CD4-positive, alpha-beta T cell treated with Interleukin-15 for 1 hour (primary cell): ENCODE results near the gene UBAP1L.
"Not testable (repeated sequence)": the region's sequence is repeated elsewhere in the genome, so short reads cannot be mapped to it uniquely, and the experiment has no call there.

Source experiments
- DNase-seq: peaks from one replicate; pipeline ENCODE4 v3.0.0-alpha.2; 2020

The UBAP1L gene

GRCh38 chr15:65115086-65115485 is at the start of gene UBAP1L:
Gene UBAP1L (minus strand): TSS chr15:65115200. CDS start chr15:65106215, 8,985 bp downstream.
- no peak for DNase-seq

DNA sequence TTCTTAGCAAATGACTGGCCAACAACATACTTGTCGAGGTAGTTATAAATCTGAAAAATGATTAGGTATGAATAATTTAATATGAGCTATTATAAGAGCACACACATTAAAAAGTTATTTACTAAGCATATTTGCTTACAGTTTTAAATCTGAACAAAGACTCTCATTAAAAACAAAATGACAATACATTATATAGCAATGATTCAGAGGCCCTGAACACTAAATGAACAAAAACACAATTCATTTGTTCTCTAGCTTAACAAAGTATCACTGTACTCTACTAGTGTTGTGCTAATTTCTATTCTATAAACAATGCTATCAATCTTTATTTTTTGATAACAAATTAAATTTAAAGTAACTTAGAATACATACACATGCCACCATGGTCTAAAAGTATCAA is 49.1 kb upstream of the UBAP1L start:
- DNase-seq, result no peak

GRCh38 chr15:65163041-65163440 is 48.0 kb upstream of the UBAP1L start:
- no peak for DNase-seq

DNA sequence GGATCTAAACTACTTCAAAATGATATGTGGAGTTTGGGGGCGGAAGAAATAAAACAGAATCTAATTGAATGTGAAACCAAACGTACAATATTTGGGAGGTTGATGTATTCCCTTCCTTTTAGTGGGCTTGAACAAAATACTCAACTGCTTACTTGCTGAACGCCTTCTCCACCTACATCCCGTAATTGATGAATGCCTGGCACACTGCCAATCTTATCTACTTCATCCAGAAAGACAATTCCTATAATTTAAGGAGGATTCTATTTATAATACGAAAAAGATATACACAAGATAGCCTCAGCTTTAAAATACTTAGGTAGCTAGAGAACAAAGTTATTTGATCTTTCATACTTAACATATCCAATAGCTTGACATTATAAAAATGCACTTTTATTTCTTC is 41.7 kb upstream of the UBAP1L start:
- no peak for DNase-seq

DNA sequence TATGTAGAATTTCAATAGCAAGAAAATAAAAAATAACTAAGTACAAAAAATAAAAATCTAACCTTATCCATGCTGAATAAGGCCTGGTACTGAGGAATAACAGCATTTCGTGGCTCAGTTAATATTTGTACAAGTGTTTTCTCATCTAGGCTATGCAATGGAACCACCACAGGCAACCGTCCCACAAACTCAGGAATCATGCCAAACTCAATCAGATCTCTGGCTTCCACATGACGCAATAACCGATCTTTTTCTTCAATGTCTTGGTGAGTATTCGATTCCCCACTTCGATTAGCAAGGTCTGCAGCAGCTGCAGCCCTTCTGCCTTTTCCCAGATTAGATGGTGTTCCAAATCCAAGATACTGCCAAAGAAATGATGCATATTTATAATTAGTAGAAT is 39.7 kb upstream of the UBAP1L start:
- DNase-seq, result no peak

- no peak for DNase-seq
Observed at GRCh38 chr15:65147902-65148301, 32.9 kb upstream of the UBAP1L start.

DNA sequence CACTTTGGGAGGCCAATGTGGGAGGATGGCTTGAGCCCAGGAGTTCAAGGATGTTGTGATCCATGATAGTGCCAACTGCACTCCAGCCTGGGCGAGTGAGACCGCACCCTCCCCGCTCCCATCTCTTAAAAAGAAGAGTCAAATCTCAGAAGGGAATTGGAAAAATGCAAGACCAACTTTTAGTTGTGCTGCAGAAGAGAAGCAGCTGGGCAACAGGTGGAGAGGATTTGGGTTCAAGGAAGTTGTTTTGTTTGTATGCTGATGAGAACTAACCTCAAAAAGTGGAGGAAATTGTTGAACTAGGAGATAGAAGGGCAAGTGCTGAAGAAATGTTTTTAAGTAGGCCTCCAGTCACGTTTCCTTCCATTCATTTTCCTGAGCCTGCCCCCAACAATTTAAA is 31.4 kb upstream of the UBAP1L start:
- no peak for DNase-seq

- not testable (repeated sequence) for DNase-seq
Observed at GRCh38 chr15:65138631-65139030, 23.6 kb upstream of the UBAP1L start.

- not testable (repeated sequence) for DNase-seq
Observed at GRCh38 chr15:65137893-65138292, 22.9 kb upstream of the UBAP1L start.

- not testable (repeated sequence) for DNase-seq
Observed at GRCh38 chr15:65137089-65137488, 22.1 kb upstream of the UBAP1L start.

GRCh38 chr15:65134538-65134937 is 19.5 kb upstream of the UBAP1L start:
- DNase-seq, result no peak

- DNase-seq, result peak; percentile 88
Observed at GRCh38 chr15:65133548-65134200, 18.7 kb upstream of the UBAP1L start, which contains the start of gene PDCD7. Gene PDCD7 (minus strand): TSS chr15:65133808. CDS start chr15:65133781, 27 bp downstream.

DNA sequence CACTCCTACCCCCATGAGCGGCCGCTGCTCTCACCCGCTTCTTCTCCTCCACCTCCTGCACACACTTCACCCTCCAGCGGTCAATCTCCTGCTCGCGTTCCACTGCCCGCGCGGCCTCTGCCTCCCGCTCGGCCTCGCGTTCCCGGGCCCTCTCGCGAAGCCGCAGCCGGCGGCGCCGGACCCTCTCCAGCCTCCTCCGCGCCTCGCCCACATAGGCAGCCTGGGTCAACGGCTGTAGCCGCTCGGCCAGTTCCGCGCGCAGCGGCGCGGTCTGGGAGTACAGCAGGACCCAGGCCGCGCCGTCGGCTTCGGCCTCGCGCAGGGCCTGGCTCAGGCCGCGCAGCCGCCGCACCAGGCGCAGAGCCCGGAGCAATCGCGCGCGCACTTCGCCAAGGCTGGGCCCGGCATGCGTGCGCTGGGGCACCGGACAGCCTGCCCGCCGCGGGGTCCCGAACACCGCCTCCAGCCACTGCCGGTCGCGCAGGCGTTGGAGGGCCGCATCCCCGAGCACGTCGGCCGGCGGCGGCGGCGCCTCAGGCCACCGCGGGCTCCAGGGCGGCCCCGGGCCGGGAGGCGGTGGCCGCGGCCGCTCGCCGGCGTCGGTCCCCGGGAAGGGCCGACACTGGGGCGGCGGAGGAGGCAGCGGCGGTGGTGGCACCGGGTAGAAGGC is 18.0 kb upstream of the UBAP1L start:
- DNase-seq, result no peak

DNA sequence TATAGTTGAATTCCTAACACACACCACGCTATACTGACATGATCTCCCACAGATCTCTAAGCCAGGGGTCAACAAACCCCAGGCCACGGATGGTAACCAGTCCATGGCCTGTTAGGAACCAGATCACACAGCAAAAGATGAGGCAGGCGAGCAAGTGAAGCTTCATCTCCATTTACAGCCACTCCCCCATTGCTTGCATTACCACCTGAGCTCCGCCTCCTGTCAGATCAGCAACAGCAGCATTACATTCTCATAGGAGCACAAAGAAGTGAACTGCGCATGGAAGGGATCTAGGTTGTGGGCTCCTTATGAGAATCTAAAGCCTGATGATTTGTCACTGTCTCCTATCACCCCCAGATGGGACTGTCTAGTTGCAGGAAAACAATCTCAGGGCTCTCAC is 15.9 kb upstream of the UBAP1L start:
- DNase-seq, result no peak

- DNase-seq, result no peak
Observed at GRCh38 chr15:65115542-65115941, 542 bp upstream of the UBAP1L start.

DNA sequence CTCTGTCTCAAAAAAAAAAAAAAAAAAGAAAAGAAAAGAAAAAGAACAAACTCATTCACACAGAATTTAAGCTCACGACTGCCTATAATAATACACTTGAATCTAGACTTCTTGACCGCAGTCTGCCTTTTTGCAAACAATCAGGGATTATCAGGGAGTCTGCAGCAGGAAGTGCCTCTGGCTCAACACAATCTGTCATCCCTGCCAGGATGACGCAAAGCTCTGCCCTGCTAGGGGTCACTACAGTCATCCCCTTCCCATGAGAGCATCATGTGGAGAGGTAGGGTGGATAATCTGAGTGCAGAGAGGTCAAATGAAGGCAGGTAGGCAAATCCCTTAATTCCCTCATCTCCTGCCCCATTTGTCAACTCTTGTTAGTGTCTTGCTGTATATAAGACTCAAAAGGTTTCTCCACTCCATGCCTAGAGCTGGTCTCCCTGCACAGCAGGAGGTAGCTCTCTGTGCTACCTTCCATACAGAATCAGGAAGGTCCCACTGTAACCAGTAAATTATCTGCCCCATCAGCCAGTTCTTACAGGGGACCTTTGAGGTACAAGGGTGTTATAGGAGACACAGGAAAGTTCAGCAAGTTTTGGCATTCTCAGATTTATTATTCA is 4.2 kb downstream of the UBAP1L start:
- DNase-seq, result no peak

DNA sequence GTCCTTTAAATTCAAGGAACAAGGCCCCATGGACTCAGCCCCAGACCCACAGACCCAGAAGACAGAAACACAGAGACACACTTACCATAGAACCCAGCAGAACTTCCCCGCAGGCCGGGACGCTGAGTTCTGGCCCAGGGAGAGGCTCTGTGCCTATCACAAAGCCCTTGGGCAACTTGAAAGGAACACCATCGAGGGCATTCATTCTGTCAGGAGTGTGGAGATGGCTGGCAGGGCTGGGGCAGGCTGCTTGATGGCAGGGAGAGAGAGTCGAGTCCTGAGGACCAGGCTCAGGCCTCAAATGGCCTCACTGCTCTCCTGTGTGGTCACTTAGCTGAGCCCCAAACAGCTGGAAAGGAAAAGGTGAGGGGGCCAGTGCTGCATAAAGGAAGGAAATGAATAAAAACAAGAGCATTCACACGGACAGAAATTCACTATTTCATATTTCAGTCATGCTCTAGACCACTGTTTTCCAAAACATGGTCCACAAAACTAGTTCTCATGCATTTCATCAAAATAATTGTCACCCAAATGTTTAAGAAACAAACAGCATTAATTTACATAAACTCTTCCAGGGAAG is 8.9 kb downstream of the UBAP1L start:
- no peak for DNase-seq

GRCh38 chr15:65105038-65105437 is 10.0 kb downstream of the UBAP1L start:
- DNase-seq, result no peak

GRCh38 chr15:65102912-65103311 is 12.1 kb downstream of the UBAP1L start:
- DNase-seq, result no peak

- DNase-seq, result no peak
Observed at GRCh38 chr15:65101891-65102708, 12.9 kb downstream of the UBAP1L start.

DNA sequence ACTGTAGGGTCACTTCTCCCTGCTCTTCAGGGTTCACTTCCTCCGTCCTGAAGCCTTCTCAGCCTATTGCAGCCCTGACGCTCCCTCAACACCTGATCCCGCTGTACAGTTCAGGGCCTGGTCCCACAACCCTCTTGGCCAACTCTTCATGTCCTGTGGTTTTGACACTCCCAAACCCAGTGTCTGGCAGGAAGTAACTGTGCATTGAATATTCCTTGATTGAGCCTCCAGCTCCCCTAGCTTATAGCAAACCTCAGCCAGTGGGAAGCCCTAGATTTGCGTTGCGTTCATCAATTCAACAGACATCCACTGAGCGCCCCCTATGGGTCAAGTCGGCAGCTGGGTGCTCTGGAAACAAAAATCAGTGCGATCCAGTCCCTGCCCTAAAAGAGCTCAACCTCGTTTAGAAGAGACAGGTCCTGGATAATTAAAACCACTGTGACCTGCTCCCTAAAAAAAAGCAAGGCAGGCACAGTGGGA is 13.5 kb downstream of the UBAP1L start:
- peak; percentile 27 for DNase-seq

GRCh38 chr15:65100442-65100841 is 14.6 kb downstream of the UBAP1L start:
- no peak for DNase-seq

- not testable (repeated sequence) for DNase-seq
Observed at GRCh38 chr15:65099801-65100200, 15.2 kb downstream of the UBAP1L start.
